OCI-LY1 (cell line): ENCODE measurements around the gene KCNC2.

Experiments
- H2AFZ ChIP-seq: fragments of 200-600 bp; sonication (generic), shearing (Covaris generic); 2 replicates; pipeline ENCODE4 v1.6.0; 2014; ENCODE audit warnings: antibody characterized with exemption, mild to moderate bottlenecking, low read length
- H3F3A ChIP-seq: fragments of 200-600 bp; sonication (generic), shearing (Covaris generic); 2 replicates; pipeline ENCODE4 v1.6.0; 2014; ENCODE audit warnings: mild to moderate bottlenecking, antibody characterized with exemption, low read length, moderate library complexity; ENCODE audit not compliant: insufficient read depth
- H3K27ac ChIP-seq: fragments of 200-600 bp; sonication (generic); 2 replicates; pipeline ENCODE4 v1.5.1; 2014; ENCODE audit warnings: low read length, mixed run types, mild to moderate bottlenecking, low read depth; ENCODE audit not compliant: poor library complexity, severe bottlenecking
- H3K27me3 ChIP-seq: fragments of 200-600 bp; sonication (generic); 2 replicates; pipeline ENCODE4 v1.6.0; 2014; ENCODE audit warnings: antibody characterized with exemption, mild to moderate bottlenecking, low read length, moderate library complexity; ENCODE audit not compliant: insufficient read depth
- H3K36me3 ChIP-seq: fragments of 200-600 bp; sonication (generic); 2 replicates; pipeline ENCODE4 v1.6.1; 2014; ENCODE audit warnings: mild to moderate bottlenecking, antibody characterized with exemption, low read length, moderate library complexity, mixed read lengths; ENCODE audit not compliant: insufficient read depth
- H3K4me1 ChIP-seq: fragments of 200-600 bp; sonication (generic); 2 replicates; pipeline ENCODE4 v1.5.1; 2014; ENCODE audit warnings: mild to moderate bottlenecking, low read length, moderate library complexity; ENCODE audit not compliant: insufficient read depth, severe bottlenecking
- H3K4me2 ChIP-seq: fragments of 200-600 bp; sonication (generic), shearing (Covaris generic); 2 replicates; pipeline ENCODE4 v1.6.1; 2014; ENCODE audit warnings: low read length
- H3K4me3 ChIP-seq: fragments of 200-600 bp; sonication (generic); 2 replicates; pipeline ENCODE4 v1.5.1; 2014; ENCODE audit warnings: low read length, low read depth, mild to moderate bottlenecking, mixed read lengths; ENCODE audit not compliant: poor library complexity, severe bottlenecking
- H3K79me2 ChIP-seq: fragments of 200-600 bp; shearing (Covaris generic); 2 replicates; pipeline ENCODE4 v1.6.1; 2016; ENCODE audit warnings: mixed run types, low read length, mixed read lengths; ENCODE audit not compliant: insufficient read depth
- H3K9ac ChIP-seq: fragments of 200-600 bp; sonication (generic), shearing (Covaris generic); 2 replicates; pipeline ENCODE4 v1.6.1; 2014; ENCODE audit warnings: mild to moderate bottlenecking, low read length, mixed read lengths
- H3K9me2 ChIP-seq: fragments of 200-600 bp; sonication (generic), shearing (Covaris generic); 2 replicates; pipeline ENCODE4 v1.6.1; 2014; ENCODE audit warnings: low read depth, mild to moderate bottlenecking, low read length, mixed read lengths
- H3K9me3 ChIP-seq: fragments of 200-600 bp; shearing (Covaris generic); 2 replicates; pipeline ENCODE4 v1.6.1; 2014; ENCODE audit warnings: low read length, mixed read lengths
- H4K20me1 ChIP-seq: fragments of 200-600 bp; sonication (generic), shearing (Covaris generic); 2 replicates; pipeline ENCODE4 v1.6.0; 2016; ENCODE audit warnings: mild to moderate bottlenecking, low read length; ENCODE audit not compliant: insufficient read depth
- EZH2 ChIP-seq: fragments of 200-600 bp; sonication (generic), shearing (Covaris generic); IDR thresholded peaks from 2 replicates; pipeline ENCODE4 v1.8.0; 2017; ENCODE audit warnings: borderline replicate concordance, mixed run types, mild to moderate bottlenecking, antibody characterized with exemption, low read length, moderate library complexity, mixed read lengths
- TF ChIP-seq, protein P1 (sequence below): fragments of 200-600 bp; sonication (generic), shearing (Covaris generic); IDR thresholded peaks from 2 replicates; pipeline ENCODE4 v1.5.1; 2017; ENCODE audit warnings: mild to moderate bottlenecking, antibody characterized with exemption, low read length, moderate library complexity, mixed read lengths

The KCNC2 gene

DNA sequence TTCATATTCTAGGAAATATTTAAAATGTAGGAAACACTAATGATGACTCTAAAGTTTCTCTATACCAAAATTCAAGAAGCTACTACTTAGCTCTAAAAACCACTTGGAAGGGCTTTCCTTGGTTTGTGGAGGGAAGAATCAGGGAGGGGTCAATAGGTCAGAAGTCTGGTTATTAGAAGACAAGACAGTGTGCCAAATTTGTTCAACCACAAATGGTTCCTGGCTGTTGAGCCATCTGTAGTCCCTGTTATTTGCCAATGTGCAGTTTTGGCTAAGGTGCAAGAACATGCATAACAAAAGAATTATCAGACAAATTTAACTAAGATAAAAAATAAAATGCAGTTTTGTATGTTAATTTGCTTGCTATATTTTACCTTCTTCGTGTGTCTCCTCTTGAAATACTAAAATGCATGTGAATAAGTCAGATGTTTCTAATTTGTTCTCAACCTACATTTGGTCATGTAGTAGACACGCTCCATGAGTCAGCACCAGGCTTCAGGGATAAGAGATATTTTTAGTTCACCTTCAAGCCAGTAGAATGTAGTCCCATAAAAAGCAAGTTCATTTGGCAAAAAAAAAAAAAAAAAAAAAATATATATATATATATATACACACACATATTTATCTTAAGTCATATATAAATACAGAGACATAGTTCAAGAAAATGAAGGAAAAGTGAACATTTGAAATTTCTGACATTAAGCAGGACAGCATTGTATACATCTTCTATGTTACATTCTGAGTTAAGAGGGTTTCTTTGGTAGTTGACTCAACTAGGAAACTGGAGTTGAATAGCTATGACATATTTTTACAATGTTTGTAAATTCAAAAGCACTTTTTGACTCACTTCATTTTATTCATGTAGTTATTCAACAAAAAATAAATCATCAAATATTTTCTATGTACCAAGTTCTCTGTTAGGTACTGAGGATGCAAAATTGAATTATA is 123.3 kb downstream of the KCNC2 start:
- Histone ChIP-seq H3F3A (no peaks in the 10 kb centered on the region), H4K20me1 (no peaks in the 10 kb centered on the region), H3K9me3 (no peaks in the 10 kb centered on the region), H3K36me3 (no peaks in the 10 kb centered on the region), H3K27me3 (no peaks in the 10 kb centered on the region), H3K9me2 (no peaks in the 10 kb centered on the region), H3K79me2 (no peaks in the 10 kb centered on the region), H3K4me2 (no peak overlapping the region), H3K4me1 (no peaks in the 10 kb centered on the region), H3K9ac (no peak overlapping the region), H3K4me3 (no peak overlapping the region), H2AFZ (no peak overlapping the region), H3K27ac (no peak overlapping the region)
- TF ChIP-seq, protein P1, sequence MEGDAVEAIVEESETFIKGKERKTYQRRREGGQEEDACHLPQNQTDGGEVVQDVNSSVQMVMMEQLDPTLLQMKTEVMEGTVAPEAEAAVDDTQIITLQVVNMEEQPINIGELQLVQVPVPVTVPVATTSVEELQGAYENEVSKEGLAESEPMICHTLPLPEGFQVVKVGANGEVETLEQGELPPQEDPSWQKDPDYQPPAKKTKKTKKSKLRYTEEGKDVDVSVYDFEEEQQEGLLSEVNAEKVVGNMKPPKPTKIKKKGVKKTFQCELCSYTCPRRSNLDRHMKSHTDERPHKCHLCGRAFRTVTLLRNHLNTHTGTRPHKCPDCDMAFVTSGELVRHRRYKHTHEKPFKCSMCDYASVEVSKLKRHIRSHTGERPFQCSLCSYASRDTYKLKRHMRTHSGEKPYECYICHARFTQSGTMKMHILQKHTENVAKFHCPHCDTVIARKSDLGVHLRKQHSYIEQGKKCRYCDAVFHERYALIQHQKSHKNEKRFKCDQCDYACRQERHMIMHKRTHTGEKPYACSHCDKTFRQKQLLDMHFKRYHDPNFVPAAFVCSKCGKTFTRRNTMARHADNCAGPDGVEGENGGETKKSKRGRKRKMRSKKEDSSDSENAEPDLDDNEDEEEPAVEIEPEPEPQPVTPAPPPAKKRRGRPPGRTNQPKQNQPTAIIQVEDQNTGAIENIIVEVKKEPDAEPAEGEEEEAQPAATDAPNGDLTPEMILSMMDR: no peak
- TF ChIP-seq EZH2: no peak

DNA sequence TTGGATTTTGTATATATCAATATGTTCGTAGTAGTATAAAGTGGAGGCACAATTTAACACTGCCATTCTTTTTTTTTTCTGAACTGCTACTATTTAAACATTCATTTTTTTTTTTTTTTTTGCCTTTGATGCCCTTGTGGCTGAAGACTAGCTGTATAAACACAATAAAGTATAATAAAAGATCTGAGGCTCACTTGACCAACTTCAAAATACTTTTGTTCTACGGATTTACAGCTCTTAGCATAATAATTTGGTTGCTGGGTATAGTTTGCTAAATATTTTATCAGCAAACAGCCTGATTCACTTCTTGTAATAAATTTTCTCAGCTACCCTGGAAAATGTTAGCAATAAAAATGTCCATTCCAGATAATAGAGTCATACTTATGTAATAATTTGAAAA is 128.3 kb downstream of the KCNC2 start:
- H3K4me2 ChIP-seq: no peak overlapping the region
- H3K79me2 ChIP-seq: no peaks in the 10 kb centered on the region
- no peaks in the 10 kb centered on the region for H3K9me2 ChIP-seq
- no peak overlapping the region for H3K27ac ChIP-seq
- no peaks in the 10 kb centered on the region for H3K9me3 ChIP-seq
- TF ChIP-seq EZH2: no peak
- TF ChIP-seq, protein P1: no peak
- no peak overlapping the region for H2AFZ ChIP-seq
- H3F3A ChIP-seq: no peaks in the 10 kb centered on the region
- H3K4me1 ChIP-seq: no peaks in the 10 kb centered on the region
- no peak overlapping the region for H3K9ac ChIP-seq
- H4K20me1 ChIP-seq: no peaks in the 10 kb centered on the region
- H3K27me3 ChIP-seq: no peaks in the 10 kb centered on the region
- no peak overlapping the region for H3K4me3 ChIP-seq
- H3K36me3 ChIP-seq: no peaks in the 10 kb centered on the region

DNA sequence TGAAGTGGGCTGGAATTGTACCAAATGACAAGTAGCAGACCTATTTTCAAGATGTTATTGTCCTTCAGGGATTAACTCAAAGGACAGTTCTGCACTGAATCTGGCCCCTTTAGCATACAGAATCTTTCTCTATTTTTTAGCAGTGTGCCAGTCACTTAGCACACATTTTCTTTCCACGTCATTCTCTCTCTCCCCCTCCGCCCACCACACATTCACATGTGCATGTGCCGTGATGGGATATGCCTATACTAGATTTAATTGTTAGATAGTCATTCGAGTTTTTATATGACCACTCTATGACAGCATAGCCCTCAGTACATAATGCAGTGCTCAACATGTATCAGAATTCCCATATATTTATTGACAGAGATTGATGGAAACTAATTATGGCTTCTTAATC is 129.1 kb downstream of the KCNC2 start:
- Histone ChIP-seq H3K79me2 (no peaks in the 10 kb centered on the region), H2AFZ (no peak overlapping the region), H3K9me2 (no peaks in the 10 kb centered on the region), H3K4me1 (no peaks in the 10 kb centered on the region), H3K27me3 (no peaks in the 10 kb centered on the region), H3K9me3 (no peaks in the 10 kb centered on the region), H3K4me2 (no peak overlapping the region), H3K36me3 (no peaks in the 10 kb centered on the region), H3K9ac (no peak overlapping the region), H4K20me1 (no peaks in the 10 kb centered on the region), H3K4me3 (no peak overlapping the region), H3F3A (no peaks in the 10 kb centered on the region), H3K27ac (no peak overlapping the region)
- TF ChIP-seq, protein P1: no peak
- TF ChIP-seq EZH2: no peak
